GM10266 (cell line): ENCODE measurements around the gene ACOX1.

Source experiments
- DNase-seq: peaks from one replicate; pipeline ENCODE4 v3.0.0; 2012; ENCODE audit errors: extremely low spot score
- CTCF ChIP-seq: IDR thresholded peaks from 2 replicates; pipeline ENCODE4 v1.5.1; 2012; ENCODE audit warnings: mild to moderate bottlenecking, low read depth; ENCODE audit not compliant: control insufficient read depth, insufficient read depth; ENCODE audit errors: missing control alignments

Gene ACOX1

DNA sequence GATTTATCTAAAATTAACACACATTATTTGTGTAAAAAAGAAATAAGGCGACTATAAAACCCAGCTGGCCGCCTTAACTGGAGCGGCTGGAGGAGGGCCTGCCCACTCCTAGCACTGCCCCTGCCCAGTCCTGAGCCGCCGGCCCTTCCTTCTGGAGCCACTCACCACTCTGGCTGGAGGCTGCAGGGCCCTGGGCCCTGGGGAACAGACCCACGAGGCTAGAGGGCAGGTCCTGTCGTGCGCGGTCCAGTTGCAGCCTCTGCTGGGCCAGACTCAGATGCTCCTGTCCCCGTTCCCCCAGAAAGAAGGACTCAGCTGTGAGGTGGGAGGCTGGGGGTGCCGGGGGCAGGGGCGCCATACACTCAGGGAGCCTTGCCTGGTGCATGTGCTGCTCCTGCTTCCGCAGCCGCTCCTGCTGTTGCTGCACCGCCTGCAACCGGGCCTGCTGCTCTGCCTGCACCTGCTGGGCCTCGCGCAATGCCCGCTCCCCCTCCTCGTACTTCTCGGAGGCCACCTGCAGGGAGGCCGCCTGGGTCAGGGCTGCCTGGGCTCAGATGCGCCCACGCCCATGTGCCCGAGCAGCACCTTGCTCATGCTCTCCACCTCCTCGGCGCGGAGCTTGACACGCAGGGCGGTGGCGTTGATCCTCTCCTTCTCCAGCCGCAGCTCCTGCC, 65.3 kb downstream of the ACOX1 start:
- DNase-seq: no peak
- no peak for TF ChIP-seq CTCF

DNA sequence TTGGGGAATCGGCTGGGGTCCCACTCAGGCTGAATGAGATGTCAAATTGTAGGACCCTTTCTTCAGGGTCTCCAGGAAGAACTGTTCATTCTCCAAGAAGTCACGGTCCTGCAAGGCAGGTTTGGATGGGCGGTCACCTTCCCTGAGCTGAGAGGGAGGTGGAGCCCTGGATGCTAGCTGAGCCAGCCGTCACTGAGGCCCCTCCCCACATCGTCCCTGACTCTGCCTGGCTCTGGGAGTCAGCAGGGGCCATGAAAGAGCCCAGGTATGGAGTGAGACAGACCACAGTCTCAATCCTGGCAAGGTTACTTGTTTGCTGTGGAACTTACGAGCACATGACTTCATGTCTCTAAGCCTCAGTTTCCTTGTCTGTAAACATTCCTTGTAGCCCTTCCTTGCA, 68.3 kb downstream of the ACOX1 start:
- DNase-seq: no peak
- TF ChIP-seq CTCF: no peak

DNA sequence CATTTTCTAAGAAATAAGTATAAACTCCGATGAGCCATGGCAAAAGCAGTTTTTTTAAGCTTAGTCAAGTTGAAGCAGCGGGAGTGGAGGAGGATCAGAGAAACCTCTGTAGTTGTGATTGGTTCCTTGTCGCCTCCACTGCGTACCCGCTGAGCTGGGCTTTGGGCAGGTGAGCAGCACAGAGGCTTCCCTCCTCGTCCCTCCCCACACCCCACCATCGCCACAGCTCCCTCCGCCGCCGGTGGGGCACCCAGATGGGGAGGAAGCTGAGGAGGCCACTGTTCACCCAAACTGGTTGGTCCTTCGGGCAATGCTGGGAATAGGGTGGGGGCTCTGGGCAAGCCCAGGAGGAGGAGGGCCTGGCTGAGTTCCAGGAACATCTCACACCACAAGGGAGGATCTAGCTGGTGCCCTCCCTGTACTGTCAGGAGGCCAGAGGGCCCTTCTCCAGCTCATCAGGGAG, 69.1 kb downstream of the ACOX1 start:
- TF ChIP-seq CTCF: no peak
- DNase-seq: no peak

DNA sequence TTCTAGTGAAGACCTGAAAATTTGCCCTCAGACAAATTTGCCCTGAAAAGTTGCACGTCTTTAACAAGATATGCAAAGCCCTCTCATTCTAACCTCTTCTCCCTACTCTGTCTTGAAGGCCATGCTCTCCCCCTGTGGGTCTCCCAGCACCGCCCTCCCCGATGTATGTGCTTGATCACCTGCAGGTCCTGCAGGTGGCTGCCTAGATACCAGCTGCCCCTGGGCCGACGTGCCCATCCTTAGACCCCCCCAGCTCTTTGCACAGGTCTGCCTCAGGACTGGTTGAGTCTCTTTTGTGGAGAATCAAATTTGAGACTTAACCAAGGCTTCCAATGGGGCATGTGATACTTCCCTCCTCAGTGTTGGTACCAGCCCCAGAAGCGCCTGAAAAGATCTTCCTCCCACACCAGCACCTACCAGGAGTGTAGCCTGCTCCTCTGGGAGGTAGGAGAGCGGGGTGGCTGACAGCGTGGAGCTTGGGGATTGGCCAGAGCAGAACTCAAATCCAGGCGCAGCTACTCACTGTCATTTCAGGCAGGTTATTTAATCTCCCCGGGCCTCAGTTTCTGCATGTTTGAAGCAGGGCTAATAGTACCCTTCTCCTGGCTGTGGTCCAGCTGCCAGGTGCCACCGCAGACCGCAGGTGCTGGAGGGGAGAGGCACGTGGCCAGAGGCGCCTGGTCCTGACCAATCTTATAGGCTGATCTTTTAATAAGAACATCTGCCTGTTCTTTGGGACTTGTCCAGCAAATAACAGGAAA, 69.7 kb downstream of the ACOX1 start:
- DNase-seq: no peak
- no peak for TF ChIP-seq CTCF

DNA sequence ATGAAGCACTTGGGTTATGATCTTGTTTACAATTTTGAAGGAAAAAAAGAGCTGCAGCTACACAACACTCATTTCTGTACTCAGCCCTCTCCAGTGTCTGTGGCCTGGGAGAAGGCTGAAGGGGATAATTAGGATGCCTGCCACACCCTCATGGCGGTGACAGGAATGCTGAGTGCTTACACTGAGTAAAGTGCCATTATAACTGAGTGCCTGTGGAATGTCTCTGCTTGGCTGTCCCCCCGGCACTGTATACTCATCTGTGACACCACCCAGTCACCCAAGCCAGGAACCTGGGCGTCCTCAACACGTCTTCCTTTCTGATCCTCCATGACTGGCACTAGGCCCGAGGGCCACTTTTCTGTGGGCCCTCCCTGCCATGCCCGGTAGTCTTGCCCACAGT, 70.8 kb downstream of the ACOX1 start:
- no peak for DNase-seq
- no peak for TF ChIP-seq CTCF

GRCh38 chr17:75906143-75906884, 72.7 kb downstream of the ACOX1 start:
- TF ChIP-seq CTCF: no peak

More at GRCh38 chr17:75906143-75906884, 72.7 kb downstream of the ACOX1 start:
- no peak for DNase-seq
